ENCODE measurements around the gene FBXW4. TPM values are rescaled to one million over a fixed set of nuclear protein-coding genes. Genes with fewer than 3 reads are reported as not detected.

The FBXW4 gene
- total and polyA plus RNA-seq, 10 of the 15 experiments (the other 5 are each of a cell fraction or from before 2014, with no cell fraction given): 5.7 to 42.0 (median 27.5) TPM

GRCh38 chr10:101613646-101614045 is 81.3 kb downstream of the FBXW4 start:
- H3K4me1 ChIP-seq (ENCODE audit: control insufficient read depth, insufficient read depth, low read length): peaks cover 19% of the 10 kb centered on the region
- POLR2A ChIA-PET: no interaction called here
- no peaks in the 10 kb centered on the region for H3K79me2 ChIP-seq (ENCODE audit: control insufficient read depth, insufficient read depth, low read length)
- SMC1A ChIA-PET (ENCODE audit: uncharacterized antibody, unreplicated experiment): no interaction called here
- H3K4me3 ChIP-seq: no peak overlapping the region
- DNase-seq (ENCODE audit: low read depth, low spot score): no peak
- WGBS (ENCODE audit: insufficient coverage, insufficient replicate concordance, low lambda C conversion rate, missing lambda C conversion rate): 100% methylated on average over 3 of the region's 3 CpGs
- H3K9me3 ChIP-seq (replicated peaks; ENCODE audit: control insufficient read depth, insufficient read depth, low read length): no peaks in the 10 kb centered on the region
- intact Hi-C loops (cut with micrococcal nuclease; ENCODE audit: unreplicated experiment) (no loop called here), in situ Hi-C loops (cut with MboI) (no loop called here)
- CTCF ChIA-PET: interaction anchor here (0.8 to 2.3 kb wide), 3 partner anchors 11 to 168 kb away, joined by 3 to 7 read pairs (median 3); no protein-coding TSS in a partner anchor
- TF ChIP-seq SPI1 (IDR thresholded peaks at IDR 0.05; ENCODE audit: borderline replicate concordance, insufficient read depth, low read depth, low read length): no peak
- H2AFZ ChIP-seq (ENCODE audit: control insufficient read depth, low read depth, low read length): no peak overlapping the region
- RAD21 ChIA-PET (ENCODE audit: unreplicated experiment): no interaction called here
- no peak overlapping the region for H3K4me2 ChIP-seq (ENCODE audit: control insufficient read depth, insufficient read depth)
- H4K20me1 ChIP-seq (ENCODE audit: control insufficient read depth, insufficient read depth): no peaks in the 10 kb centered on the region
- BruUV-seq (replicated peaks): no TSS peak
- peaks cover 9 to 12% of the 10 kb centered on the region in 2 experiments for H3K36me3 ChIP-seq (ENCODE audit: control insufficient read depth in 2 of 2, insufficient read depth in 2 of 2, low read length in 1 of 2)
- ATAC-seq: no peak
- H3K9ac ChIP-seq (ENCODE audit: control insufficient read depth, insufficient read depth, low read length): no peak overlapping the region
- no peaks in the 10 kb centered on the region for H3K27me3 ChIP-seq (replicated peaks in 1 of 2; ENCODE audit: control insufficient read depth in 2 of 2, insufficient read depth in 2 of 2, low read length in 1 of 2)
- FAIRE-seq: no peak
- no peak overlapping the region for H3K27ac ChIP-seq (ENCODE audit: control insufficient read depth, insufficient read depth)

GRCh38 chr10:101612872-101613271 is 82.1 kb downstream of the FBXW4 start:
- intact Hi-C loops (cut with micrococcal nuclease; ENCODE audit: unreplicated experiment) (no loop called here), in situ Hi-C loops (cut with MboI) (no loop called here)
- ChIA-PET RAD21 (ENCODE audit: unreplicated experiment) (no interaction called here), SMC1A (ENCODE audit: uncharacterized antibody, unreplicated experiment) (no interaction called here), CTCF (interaction anchor here (0.8 to 2.3 kb wide), 3 partner anchors 10 to 168 kb away, joined by 3 to 7 read pairs (median 3); no protein-coding TSS in a partner anchor), POLR2A (no interaction called here)
- DNase-seq (ENCODE audit: low read depth, low spot score) (no peak), FAIRE-seq (no peak), ATAC-seq (no peak)
- no peak overlapping the region for H2AFZ ChIP-seq (ENCODE audit: control insufficient read depth, low read depth, low read length)
- H4K20me1 ChIP-seq (ENCODE audit: control insufficient read depth, insufficient read depth): no peaks in the 10 kb centered on the region
- no peaks in the 10 kb centered on the region for H3K9me3 ChIP-seq (replicated peaks; ENCODE audit: control insufficient read depth, insufficient read depth, low read length)
- no TSS peak for BruUV-seq (replicated peaks)
- H3K4me2 ChIP-seq (ENCODE audit: control insufficient read depth, insufficient read depth): no peak overlapping the region
- no peak overlapping the region for H3K9ac ChIP-seq (ENCODE audit: control insufficient read depth, insufficient read depth, low read length)
- no peaks in the 10 kb centered on the region for H3K79me2 ChIP-seq (ENCODE audit: control insufficient read depth, insufficient read depth, low read length)
- H3K4me3 ChIP-seq: no peak overlapping the region
- H3K36me3 ChIP-seq (ENCODE audit: control insufficient read depth in 2 of 2, insufficient read depth in 2 of 2, low read length in 1 of 2): peaks cover 9 to 12% of the 10 kb centered on the region in 2 experiments
- no peaks in the 10 kb centered on the region for H3K27me3 ChIP-seq (replicated peaks in 1 of 2; ENCODE audit: control insufficient read depth in 2 of 2, insufficient read depth in 2 of 2, low read length in 1 of 2)
- 86% methylated on average over 10 of the region's 10 CpGs for WGBS (ENCODE audit: insufficient coverage, insufficient replicate concordance, low lambda C conversion rate, missing lambda C conversion rate)
- H3K4me1 ChIP-seq (ENCODE audit: control insufficient read depth, insufficient read depth, low read length): peaks cover 11% of the 10 kb centered on the region
- no peak overlapping the region for H3K27ac ChIP-seq (ENCODE audit: control insufficient read depth, insufficient read depth)
- TF ChIP-seq HSF1 (IDR thresholded peaks at IDR 0.05; ENCODE audit: low read depth, low read length) (no peak), CREB1 (IDR thresholded peaks at IDR 0.05; ENCODE audit: low read depth) (no peak), YBX1 (IDR thresholded peaks at IDR 0.05) (no peak), HDAC2 (IDR thresholded peaks at IDR 0.05) (no peak), ETV6 (conservative IDR thresholded peaks at IDR 0.05 in 1 of 2, IDR thresholded peaks at IDR 0.05 in 1 of 2; ENCODE audit: borderline replicate concordance in 1 of 2, low read depth in 1 of 2) (no peak), DPF2 (IDR thresholded peaks at IDR 0.05) (no peak), LARP7 (IDR thresholded peaks at IDR 0.05) (no peak), ZBTB40 (IDR thresholded peaks at IDR 0.05; ENCODE audit: borderline replicate concordance) (no peak), BCL3 (IDR thresholded peaks at IDR 0.05; ENCODE audit: borderline replicate concordance, insufficient read depth, low read depth, low read length, poor library complexity, severe bottlenecking) (no peak)

Data from GM12878 (cell line).